Measurements from ENCODE around the gene ZNG1A.
"Not testable (repeated sequence)": the region's sequence is repeated elsewhere in the genome, so short reads cannot be mapped to it uniquely, and the experiment has no call there.

The ZNG1A gene

DNA sequence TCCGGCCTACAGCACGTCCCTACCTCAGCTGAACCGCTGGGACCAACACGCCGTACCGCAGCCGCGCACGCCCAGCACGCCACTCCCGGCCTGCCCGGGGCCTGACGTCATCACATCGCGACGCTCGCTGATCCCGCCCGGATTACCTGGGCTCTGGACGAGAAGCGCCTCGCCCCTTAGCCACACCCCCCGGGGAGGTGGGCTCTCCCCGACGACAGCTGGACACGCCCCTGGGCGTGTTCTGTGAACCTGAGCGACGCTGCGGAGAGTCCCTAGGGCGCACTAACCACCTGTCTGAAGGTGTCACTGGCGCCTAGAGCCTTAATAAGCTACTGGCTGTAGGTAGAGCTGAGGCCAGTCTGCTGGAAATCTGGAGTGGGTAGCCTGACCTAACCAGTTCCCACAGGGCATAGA lies at the start of gene ZNG1A:
Gene ZNG1A (minus strand): TSS at position 87 of the 414 bp plus-strand sequence. CDS start 87 bp downstream, outside the sequence.
- peak; percentile 30 to 63 for DNase-seq (ENCODE audit: low read depth in 1 of 2, low spot score in 1 of 2)

DNA sequence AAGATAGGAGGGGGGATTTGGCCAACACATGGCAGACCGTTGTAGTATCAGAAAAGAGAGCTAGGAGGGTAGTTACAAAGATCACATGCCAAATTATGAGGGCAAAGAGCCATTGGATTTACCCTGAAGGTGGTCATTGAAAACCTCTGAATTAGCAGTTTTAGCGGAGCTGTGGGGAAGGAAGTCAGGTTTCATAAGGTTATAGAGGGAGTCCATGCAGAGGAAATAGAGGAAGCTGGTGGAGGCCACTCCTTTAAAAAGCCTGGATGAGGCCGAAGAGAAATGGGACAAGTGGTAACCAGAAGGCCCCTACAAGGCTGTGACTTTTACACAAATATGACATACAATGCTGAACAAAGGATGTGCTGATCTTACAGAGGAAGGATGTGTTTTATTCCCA lies 49.0 kb upstream of the ZNG1A start:
- DNase-seq (ENCODE audit: low read depth in 1 of 2, low spot score in 1 of 2): no peak

DNA sequence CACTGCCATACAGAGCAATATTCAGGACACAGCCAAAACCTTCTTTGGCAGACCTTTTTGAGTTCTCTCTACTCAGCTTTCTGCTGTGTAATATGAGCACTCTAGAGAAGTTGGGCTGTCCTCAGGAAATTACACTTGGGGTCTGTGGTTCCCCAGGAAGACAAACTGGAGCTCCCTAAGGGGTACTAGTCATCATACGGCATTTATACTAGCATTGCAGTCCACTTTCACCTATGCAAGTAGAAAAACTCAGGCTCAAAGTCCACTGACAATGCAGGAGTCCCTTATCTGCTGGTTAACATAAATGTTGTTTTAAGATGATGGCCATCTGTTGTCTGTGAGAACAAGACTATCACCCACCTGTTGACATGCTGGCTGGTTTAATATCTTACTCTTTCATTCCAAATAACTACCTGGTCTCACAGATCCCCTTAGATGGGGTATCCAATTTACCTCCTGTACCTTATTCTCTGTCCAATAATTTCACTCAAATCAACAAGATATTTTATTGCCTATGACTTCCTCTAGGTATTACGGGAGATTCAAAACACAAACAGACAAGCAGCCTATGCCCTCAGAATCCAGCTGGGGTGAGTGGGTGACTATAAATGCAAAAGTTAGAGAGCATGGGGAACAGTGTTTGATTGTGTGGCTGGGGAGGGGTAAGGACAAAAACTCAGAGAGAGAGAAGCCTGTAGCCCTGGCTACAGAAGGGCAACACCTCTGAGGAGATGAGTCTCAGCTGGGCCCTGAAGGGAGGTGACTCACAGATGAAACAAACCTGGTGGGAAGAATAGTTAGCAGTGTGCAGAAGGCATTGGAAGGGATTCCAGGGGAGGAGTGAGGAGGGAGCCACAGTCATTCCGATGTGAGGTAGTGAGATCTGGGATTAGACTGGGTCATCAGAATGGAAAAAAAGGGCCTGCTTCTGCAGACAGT lies 46.0 kb upstream of the ZNG1A start:
- DNase-seq (ENCODE audit: low read depth in 1 of 2, low spot score in 1 of 2): no peak

DNA sequence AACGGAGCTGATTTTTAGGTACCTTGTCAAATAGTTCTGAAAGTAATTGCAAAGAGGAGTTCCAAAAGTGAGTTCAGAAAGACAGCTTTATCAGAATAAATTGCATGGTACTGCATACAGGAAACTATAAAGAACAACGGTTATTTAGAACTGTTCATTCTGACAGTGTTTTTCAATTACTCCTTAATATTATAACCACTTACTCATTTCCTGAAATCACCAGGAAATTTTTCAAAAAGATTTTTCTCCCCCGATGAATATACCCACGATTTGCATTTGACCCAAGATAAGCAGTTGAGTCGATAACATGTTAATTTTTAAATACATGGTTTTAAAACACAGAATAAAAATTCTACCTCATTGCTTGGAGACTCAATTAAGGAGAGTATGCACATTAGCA lies 45.2 kb upstream of the ZNG1A start:
- no peak for DNase-seq (ENCODE audit: low read depth in 1 of 2, low spot score in 1 of 2)

DNA sequence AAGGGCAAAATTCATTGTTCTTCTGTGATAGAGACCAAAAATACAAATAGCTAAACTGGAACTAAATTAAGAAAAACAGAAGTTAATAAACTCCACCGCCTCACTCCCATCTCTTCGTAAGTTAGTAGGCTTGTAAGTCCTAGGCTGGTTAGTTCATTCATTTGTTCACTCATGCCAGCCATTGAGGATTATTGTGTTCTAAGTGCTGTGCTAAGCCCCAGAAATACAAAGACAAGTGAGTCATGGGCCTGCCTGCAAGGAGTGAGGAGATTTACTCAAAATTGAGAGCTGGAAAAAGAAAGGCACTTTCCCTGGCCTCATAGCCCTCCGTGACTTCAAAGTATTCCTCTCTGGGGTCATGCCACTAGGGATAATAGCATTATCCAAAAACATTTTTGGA lies 44.3 kb upstream of the ZNG1A start:
- DNase-seq (ENCODE audit: low read depth in 1 of 2, low spot score in 1 of 2): no peak

DNA sequence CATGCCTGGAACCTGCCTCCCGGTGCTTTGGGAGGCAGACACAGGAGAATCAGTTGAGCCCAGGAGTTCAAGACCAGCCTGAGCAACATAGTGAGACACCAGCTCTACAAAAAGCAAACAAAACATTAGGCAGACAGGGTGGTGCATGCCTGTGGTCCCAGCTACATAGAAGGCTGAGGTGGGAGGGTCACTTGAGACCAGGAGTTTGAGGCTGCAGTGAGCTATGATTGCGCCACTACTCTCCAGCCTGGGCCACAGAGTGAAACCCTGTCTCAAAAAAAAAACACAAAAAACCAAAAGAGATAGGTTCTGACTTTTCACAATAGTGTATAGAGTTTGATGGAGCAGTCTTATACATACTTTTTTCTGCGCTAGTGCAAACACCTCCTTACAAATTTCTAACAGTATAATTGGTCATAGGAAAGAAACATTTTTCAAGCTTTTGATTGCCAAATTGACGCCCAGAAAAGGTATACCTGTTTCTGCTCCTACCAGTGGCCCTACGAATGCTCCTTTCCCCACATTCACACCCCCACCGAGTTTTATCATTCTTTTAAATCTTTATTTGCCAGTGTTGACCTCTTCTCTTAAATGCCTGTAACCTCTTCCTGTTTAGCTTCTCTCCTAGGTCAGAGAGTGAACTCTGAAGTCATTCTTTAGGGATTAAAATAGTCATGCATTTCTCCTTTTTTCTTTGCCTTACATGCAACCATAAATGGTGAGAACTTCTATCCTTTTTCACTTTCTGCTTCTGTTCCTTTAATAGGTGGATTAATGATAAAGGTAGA lies 43.3 kb upstream of the ZNG1A start:
- DNase-seq (ENCODE audit: low read depth in 1 of 2, low spot score in 1 of 2): no peak

DNA sequence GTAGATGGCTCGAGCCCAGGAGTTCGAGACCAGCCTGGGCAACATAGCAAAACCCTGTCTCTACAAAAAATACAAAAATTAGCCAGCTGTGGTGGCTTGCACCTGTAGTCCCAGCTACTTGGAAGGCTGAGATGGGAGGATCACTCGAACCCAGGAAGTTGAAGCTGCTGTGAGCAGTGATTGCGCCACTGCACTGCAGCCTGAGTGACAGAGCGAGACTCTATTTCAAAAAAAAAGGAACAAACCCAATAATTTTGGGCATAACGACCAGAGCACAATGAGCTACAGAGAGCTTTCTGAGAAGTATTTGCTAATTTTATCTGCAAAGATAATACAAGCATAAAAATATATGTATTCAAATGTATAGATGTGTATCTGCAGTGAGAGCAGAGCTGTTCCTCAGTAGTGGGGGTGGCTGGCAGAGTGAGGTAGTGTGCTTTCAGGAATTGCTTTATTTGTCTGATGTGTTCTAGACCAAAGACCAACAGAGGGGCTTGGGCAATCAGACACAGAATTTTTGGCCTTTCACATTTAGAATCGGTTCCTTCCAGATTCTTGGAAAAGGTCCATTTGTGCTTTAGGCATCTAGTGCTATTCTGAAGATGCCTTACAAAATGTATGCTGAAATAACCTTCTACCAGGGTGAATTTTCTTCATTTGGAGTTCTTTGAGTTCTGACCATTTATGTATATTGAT lies 41.0 kb upstream of the ZNG1A start:
- DNase-seq (ENCODE audit: low read depth in 1 of 2, low spot score in 1 of 2): no peak

DNA sequence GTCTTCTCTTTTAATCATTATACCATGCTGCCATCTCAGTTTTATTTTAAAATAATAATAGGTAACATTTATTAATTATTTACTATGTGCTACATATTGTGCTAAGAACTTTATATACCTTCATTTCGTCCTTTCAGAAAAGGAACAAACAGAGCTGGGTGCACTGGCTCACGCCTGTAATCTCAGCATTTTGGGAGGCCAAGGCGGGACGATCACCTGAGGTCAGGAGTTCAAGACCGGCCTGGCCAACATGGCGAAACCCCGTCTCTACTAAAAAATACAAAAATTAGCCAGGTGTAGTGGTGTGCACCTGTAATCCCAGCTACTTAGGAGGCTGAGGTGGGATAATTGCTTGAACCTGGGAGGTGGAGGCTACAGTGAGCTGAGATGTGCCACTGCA lies 40.2 kb upstream of the ZNG1A start:
- DNase-seq (ENCODE audit: low read depth in 1 of 2, low spot score in 1 of 2): not testable (repeated sequence)

DNA sequence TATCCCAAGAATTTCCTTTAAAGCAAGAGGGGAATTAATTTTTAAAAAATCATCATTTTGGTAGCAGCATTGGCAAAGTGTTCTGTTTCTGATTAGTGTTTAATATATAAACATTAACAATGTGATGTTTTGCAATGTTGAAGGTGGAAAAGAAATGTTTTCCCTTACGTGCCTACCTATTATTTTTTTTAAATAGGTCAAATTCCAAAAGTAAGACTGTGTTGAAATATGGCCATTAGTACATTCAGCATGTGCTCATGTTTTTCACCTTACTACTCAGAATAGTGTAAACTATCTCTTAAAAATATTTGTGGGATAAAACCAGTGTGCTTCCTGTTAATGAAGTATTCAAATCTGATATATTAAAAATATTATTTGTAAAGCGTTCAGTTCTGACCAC lies 39.1 kb upstream of the ZNG1A start:
- DNase-seq (ENCODE audit: low read depth in 1 of 2, low spot score in 1 of 2): no peak

DNA sequence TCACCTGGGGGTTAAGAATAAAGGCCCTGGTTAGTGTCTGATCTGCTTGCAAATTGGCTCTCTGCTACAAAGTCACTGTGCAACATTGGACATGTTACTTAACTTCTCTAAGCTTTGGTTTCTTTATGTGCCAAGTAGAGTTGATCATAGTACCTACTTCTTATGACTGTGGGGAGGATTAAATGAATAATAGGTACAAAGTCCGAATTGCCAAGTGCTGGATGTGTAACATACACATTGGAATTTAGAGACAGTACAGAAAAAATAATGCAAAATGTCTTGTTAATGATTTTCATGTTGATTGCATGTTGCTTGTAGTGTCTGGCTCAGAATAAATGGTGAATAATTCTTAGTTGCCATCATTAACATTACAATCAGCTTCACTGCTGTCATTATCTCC lies 38.0 kb upstream of the ZNG1A start:
- DNase-seq (ENCODE audit: low read depth in 1 of 2, low spot score in 1 of 2): no peak

DNA sequence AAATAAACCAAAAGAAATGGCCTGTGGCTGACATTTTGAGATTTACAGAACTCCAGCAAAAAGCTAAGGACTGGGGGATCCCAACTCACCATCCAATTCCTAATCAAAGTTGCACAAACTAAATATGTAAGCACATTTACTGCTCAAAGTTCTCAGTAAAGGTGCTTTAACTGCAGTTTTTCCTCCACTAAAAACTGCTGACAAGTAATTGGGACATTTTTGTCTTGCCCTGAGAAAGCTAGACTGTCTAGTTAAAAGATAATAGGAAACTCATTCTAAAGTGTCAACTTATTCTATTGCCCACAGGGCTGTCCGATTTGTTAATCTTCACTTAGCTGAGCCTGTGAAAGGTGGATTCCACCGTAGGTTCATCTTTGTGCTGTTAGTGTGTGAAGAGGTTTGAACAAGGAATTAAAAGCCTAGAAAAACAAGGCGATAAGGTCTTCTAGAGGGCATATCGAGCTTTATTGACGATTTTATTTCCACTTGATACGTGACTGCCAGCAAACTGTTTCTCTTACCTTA lies 36.8 kb upstream of the ZNG1A start:
- no peak for DNase-seq (ENCODE audit: low read depth in 1 of 2, low spot score in 1 of 2)

DNA sequence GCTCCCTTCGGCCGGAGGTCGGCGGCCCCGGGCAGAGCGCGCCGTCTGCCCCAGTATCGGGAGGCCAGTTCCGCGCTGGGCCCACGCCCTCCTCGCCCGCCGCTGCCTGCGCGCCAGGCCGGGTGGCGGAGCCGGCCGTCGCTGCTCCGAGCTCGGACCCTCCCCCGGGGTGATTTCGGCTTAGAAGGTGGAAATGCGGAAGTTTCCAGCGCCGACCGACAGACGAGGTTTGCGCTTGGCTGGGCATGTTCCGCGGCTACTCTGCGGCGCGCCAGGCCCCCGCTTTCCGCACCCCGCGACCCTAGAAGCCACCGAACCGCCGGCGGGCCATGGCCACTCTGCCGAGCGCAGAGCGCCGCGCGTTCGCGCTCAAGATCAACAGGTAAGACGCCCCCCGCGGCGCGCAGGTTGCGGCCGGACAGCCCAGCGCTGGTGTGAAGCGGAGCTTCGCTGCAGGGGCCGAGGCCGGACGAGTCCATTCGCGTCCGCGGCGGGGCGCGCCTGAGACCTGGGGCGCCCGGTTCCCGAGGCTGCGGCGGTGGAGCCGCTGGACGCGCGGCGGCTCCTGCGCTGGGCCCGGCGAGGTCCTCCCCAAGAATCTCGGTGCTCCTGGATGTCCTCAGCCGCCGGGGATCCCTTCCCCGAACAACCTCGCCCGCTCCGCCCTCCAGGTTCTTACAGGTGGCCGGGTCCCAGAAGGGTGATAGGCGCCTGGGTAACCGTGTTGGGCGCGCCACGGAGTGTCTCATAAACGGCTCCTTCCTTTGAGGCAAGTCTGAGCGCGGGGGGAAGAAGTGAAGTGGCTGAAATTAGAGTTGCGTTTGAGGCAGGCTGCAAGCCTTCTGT lies 36.0 kb upstream of the ZNG1A start, which contains the start of gene DOCK8:
Gene DOCK8 (plus strand): TSS at position 218 of the 846 bp plus-strand sequence. CDS start 112 bp downstream, at position 330.
- DNase-seq (ENCODE audit: low read depth in 1 of 2, low spot score in 1 of 2): peak in 1 of 2 donors; percentile 43

DNA sequence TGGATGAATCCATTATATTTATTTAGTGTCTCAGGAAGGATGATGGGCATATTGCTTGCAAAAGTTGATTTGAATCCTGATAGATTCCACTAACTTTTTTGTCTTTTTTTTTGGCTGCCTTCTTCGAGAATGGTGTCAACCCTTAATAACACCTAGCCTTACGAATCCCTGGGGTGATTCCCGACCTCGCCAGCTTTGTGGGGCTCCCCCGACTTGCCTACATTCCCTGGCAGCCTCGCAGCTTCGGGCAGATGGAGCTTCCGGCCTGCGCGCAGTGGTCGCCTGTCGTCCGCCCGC lies 35.4 kb upstream of the ZNG1A start:
- no peak for DNase-seq (ENCODE audit: low read depth in 1 of 2, low spot score in 1 of 2)

DNA sequence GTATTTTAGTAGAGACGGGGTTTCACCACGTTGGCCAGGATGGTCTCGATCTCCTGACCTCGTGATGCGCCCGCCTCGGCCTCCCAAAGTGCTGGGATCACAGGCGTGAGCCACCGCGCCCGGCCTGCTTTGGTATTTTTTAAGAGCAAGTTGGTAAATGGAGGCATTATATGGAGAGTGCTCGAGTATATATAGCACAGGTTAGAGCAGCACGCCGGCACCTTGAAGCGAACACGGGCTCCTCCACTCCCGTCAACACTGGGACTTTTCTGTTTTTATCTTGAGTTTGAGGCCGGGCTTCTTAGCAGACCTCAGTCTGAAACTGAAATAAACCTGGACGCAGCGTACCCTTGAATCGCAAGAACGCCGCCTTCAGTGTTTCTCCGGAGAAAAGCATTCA lies 35.0 kb upstream of the ZNG1A start:
- DNase-seq (ENCODE audit: low read depth in 1 of 2, low spot score in 1 of 2): not testable (repeated sequence)

DNA sequence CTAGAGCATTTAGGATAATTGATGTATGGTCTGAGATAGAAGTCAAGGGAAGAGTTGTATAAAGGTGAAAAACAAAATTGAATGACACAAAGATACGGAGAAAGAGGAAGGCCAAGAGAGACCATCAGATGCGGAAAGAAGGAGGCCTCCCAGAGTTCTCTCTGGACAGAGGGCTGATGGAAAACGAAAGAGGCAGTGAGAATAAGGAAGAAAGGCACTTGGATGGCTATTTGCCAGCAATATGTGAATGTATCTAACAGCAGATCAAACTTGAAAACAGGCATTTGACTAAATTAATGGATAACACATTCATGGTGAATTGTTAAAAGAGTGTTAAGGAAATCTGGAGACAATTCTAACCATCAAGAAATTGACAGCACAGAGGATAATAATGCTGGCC lies 33.4 kb upstream of the ZNG1A start:
- DNase-seq (ENCODE audit: low read depth in 1 of 2, low spot score in 1 of 2): no peak

DNA sequence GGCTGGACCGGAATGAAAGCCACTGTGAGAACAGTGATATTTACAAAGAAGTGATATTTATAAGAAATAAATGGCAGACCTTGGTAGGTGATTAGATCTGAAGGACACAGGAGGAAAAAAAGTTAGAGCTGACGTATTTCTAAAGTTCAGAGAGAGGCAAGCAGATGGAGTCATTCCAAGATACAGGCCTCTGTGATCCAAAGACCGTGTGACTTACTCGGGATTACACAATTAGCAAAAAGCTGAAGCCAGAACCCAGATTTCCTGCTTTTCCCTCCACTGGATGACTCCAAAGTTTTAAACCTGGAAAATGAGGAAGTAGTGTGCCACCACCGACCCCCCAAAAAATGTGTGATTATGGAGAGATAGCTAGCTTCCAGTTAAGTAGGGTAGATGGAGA lies 32.7 kb upstream of the ZNG1A start:
- no peak for DNase-seq (ENCODE audit: low read depth in 1 of 2, low spot score in 1 of 2)

DNA sequence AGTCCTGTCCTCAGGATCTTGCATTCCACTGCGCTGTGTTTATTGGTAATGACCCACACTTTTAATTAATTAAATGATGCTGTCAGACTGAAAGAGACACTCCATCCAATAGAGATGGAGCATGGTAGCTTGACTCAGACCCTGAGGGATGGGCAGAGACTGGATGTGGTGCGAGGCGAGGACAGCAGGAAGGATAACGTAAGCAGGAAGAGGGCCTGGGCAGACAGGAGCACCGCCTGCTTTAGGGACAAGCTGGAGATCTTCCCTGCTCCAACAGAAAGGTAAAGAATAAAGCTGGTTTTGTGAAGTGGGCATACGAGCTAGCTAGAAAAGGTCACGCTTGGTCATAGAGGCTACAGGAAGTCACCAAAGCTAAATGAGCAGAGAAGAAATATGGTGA lies 32.2 kb upstream of the ZNG1A start:
- DNase-seq (ENCODE audit: low read depth in 1 of 2, low spot score in 1 of 2): no peak

DNA sequence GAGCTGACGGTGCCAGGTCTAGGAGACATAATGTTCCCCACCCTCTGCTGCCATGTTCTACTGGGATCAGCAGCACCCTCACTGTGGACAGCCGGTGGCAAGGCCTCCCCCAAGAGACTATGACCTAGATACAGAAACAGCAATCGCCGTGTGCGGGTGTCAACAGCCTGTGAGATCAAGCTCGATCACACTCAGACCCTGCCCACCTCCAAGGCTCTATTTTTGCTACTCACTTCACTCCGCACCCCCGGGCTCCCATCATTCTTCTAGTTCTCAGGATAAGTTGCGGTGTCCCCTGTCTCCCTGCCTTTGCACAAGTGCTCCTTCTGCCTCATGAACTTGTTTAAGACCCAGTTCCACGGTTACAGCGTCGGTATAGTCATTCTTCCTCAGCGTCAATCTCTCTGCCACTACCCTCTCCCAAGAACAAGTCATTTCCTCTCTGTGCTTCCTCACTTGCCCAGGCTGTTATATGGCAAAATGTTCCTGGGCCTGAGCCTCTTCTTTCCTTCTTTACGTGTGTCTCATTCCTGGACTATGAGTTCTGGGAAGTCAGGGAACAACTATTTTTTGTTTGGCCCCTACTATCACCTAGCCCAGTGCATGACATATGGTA lies 30.4 kb upstream of the ZNG1A start:
- DNase-seq (ENCODE audit: low read depth in 1 of 2, low spot score in 1 of 2): no peak

DNA sequence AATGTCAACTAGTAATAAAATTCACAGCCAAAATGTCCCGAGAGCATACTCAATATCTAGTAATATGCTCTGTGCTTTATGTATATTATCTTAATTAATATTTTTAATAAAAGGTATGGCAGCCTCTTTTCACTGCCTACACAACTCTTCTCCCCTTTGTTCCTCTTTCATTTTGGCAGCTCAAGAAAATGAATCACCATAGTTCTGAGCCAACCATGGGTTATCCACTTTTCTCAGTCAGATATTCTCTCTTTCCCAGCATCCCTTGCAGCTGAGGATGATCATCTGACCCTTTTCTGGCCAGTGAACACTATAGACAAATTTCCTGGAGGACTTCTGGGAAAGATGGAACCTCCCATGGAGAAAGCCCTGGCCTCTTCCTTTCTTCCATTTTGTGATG lies 27.6 kb upstream of the ZNG1A start:
- DNase-seq (ENCODE audit: low read depth in 1 of 2, low spot score in 1 of 2): no peak

DNA sequence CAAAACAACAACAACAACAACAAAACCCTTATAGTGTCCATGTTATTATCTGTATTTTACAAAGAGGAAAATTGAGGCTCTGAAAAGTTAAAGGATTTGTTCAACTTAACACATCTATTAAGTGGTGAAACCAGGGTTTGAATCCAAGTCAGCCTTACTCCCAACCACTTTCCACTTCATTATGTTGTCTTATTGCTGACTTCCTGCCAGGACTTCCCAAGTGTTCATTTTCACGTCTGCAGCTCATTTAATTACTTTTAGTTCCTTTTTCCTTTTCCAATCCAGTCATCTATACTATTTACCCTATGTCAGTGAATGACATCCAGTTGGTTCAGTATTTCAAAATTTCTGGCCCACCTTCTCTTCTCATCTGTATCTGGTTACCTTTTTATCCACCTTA lies 20.7 kb upstream of the ZNG1A start:
- DNase-seq (ENCODE audit: low read depth in 1 of 2, low spot score in 1 of 2): not testable (repeated sequence)
